K562 (cell line): Measurements from ENCODE around the gene ADAMTS14. TPM values are rescaled to one million over a fixed set of nuclear protein-coding genes. Genes with fewer than 3 reads are reported as not detected.

Source experiments
- BHLHE40 ChIP-seq: IDR thresholded peaks from 2 replicates; pipeline ENCODE4 v1.6.1; 2011; ENCODE audit warnings: low read length, improper control_type of control experiment
- CHD2 ChIP-seq: IDR thresholded peaks from 2 replicates; pipeline ENCODE4 v1.6.1; 2011; ENCODE audit warnings: low read depth, low read length
- DPF2 ChIP-seq: fragments of 450-650 bp; IDR thresholded peaks from 2 replicates; pipeline ENCODE4 v1.6.1; 2016
- ELK3 ChIP-seq: fragments of 450-650 bp; formaldehyde crosslinking; IDR thresholded peaks from 2 replicates; pipeline ENCODE4 v1.4.0; 2020; ENCODE audit warnings: mild to moderate bottlenecking
- ESRRA ChIP-seq: fragments of 450-650 bp; IDR thresholded peaks from 2 replicates; pipeline ENCODE4 v1.6.1; 2014; ENCODE audit warnings: low read depth, mild to moderate bottlenecking, moderate library complexity, borderline replicate concordance
- GATAD2B ChIP-seq: fragments of 450-650 bp; IDR thresholded peaks from 2 replicates; pipeline ENCODE4 v1.6.1; 2017; ENCODE audit warnings: mild to moderate bottlenecking, borderline replicate concordance
- HES1 ChIP-seq: fragments of 450-650 bp; IDR thresholded peaks from 2 replicates; pipeline ENCODE4 v1.6.1; 2016; ENCODE audit warnings: low read depth, mild to moderate bottlenecking, moderate library complexity
- HEY1 ChIP-seq: fragments of 250-450 bp; sonication (Bioruptor Pico); IDR thresholded peaks from 2 replicates; pipeline ENCODE4 v1.5.0; 2020; ENCODE audit warnings: mild to moderate bottlenecking, moderate library complexity, borderline replicate concordance
- HINFP ChIP-seq: fragments of 450-650 bp; conservative IDR thresholded peaks from 2 replicates; pipeline ENCODE4 v1.6.1; 2016; ENCODE audit warnings: missing genetic modification characterization, low read depth, mild to moderate bottlenecking, control low read depth, missing compliant biosample characterization
- KLF6 ChIP-seq: fragments of 250-450 bp; sonication (Bioruptor Pico); IDR thresholded peaks from 2 replicates; pipeline ENCODE4 v1.4.0; 2020; ENCODE audit warnings: mild to moderate bottlenecking, moderate library complexity, borderline replicate concordance
- MCM5 ChIP-seq: fragments of 450-650 bp; IDR thresholded peaks from 2 replicates; pipeline ENCODE4 v1.6.1; 2016; ENCODE audit warnings: low read depth
- RBM17 ChIP-seq: fragments of 200-400 bp; formaldehyde crosslinking; IDR thresholded peaks from 2 replicates; pipeline ENCODE4 v1.6.1; 2017; ENCODE audit warnings: low read depth, mild to moderate bottlenecking, low read length, borderline replicate concordance
- SMAD4 ChIP-seq: fragments of 250-450 bp; sonication (Bioruptor Pico); conservative IDR thresholded peaks from 2 replicates; pipeline ENCODE4 v1.8.0; 2021; ENCODE audit warnings: inconsistent platforms, mild to moderate bottlenecking, moderate library complexity
- SRSF3 ChIP-seq: fragments of 200-400 bp; formaldehyde crosslinking; IDR thresholded peaks from 2 replicates; pipeline ENCODE4 v1.6.1; 2016; ENCODE audit warnings: mild to moderate bottlenecking, low read length, moderate library complexity; ENCODE audit not compliant: insufficient read depth
- ZBTB33 ChIP-seq: sonication (generic); formaldehyde crosslinking; IDR thresholded peaks from 2 replicates; pipeline ENCODE4 v1.8.1; 2023; ENCODE audit warnings: mild to moderate bottlenecking, missing genetic modification reagents
- ZEB2 ChIP-seq: fragments of 450-650 bp; IDR thresholded peaks from 2 replicates; pipeline ENCODE4 v1.6.1; 2016
- ZNF609 ChIP-seq: sonication (generic); formaldehyde crosslinking; IDR thresholded peaks from 2 replicates; pipeline ENCODE4 v1.8.1; 2023; ENCODE audit warnings: missing genetic modification reagents, mild to moderate bottlenecking, borderline replicate concordance
- polyA plus RNA-seq, 8 experiments: library from polyadenylated mRNA; depleted of rRNA in 4 of 8; stranded (reverse) in 5 of 8; unstranded in 3 of 8; fragments of >200 nt; fragmentation: Nextera tagmentation in 2 of 8; fragmentation: Illumina TruSeq in 1 of 8; extraction: Ambion mirVana in 2 of 8; extraction: Trizol in 1 of 8; gene quantifications; 2 replicates each; pipeline versions ENCODE4 v1.2.1 to v1.2.3, GENCODE V29; 2011 to 2014; ENCODE audit warnings: inconsistent platforms in 1 of 8, missing spikeins in 1 of 8
- total RNA-seq, 7 experiments: library from RNA; depleted of rRNA in 6 of 7; stranded (reverse); fragments of >200 nt in 6 of 7; fragmentation: Illumina TruSeq in 2 of 7; extraction: Trizol in 2 of 7; gene quantifications; 2 replicates each; pipeline versions ENCODE4 v1.2.1 to v1.2.3, GENCODE V29; 2011 to 2021; ENCODE audit warnings: low replicate concordance in 1 of 7

The ADAMTS14 gene
- total and polyA plus RNA-seq, 9 of the 15 experiments (the other 6 are each of a cell fraction or from before 2014, with no cell fraction given), result 0.04 to 37.4 (median 15.9) TPM

- TF ChIP-seq ZBTB33 (peak; percentile 45; the same call in 1 of the 2 replicates), ELK3 (CRISPR knock-in tag) (no peak), ESRRA (peak; percentile 100), HES1 (peak; percentile 85), BHLHE40 (peak; percentile 95), ZNF609 (CRISPR knock-in tag) (0 out of 2 replicates have a peak, but pooled peaks have one; percentile 46), SMAD4 (CRISPR knock-in tag) (peak; percentile 96), HEY1 (0 out of 2 replicates have a peak, but pooled peaks have one; percentile 46), KLF6 (CRISPR knock-in tag) (peak; percentile 68; the same call in 1 of the 2 replicates), RBM17 (no peak), ZEB2 (peak; percentile 96), HINFP (tag) (peak; percentile 88), SRSF3 (no peak), GATAD2B (no peak), CHD2 (no peak), MCM5 (no peak), DPF2 (peak; percentile 98)
Measured at GRCh38 chr10:70666960-70667798, 5.1 kb upstream of the ADAMTS14 start (continued).
